HL-60 (cell line): ENCODE results near the gene NDUFA5.

Experiments used
- GABPA ChIP-seq: IDR thresholded peaks from 2 replicates; pipeline ENCODE4 v1.6.1; 2012; ENCODE audit warnings: low read depth
- POLR2AphosphoS5 ChIP-seq: IDR thresholded peaks from 2 replicates; pipeline ENCODE4 v1.6.1; 2012; ENCODE audit warnings: low read depth
- REST ChIP-seq: IDR thresholded peaks from 2 replicates; pipeline ENCODE4 v1.6.1; 2012; ENCODE audit warnings: low read depth; ENCODE audit not compliant: insufficient replicate concordance
- SPI1 ChIP-seq: IDR thresholded peaks from 2 replicates; pipeline ENCODE4 v1.6.1; 2012; ENCODE audit warnings: low read depth, mild to moderate bottlenecking, borderline replicate concordance
- TF ChIP-seq, protein P1 (sequence below): IDR thresholded peaks from one replicate; pipeline ENCODE4 v1.5.1; 2011; ENCODE audit warnings: low read length, control low read depth, inconsistent platforms; ENCODE audit not compliant: insufficient read depth

DNA sequence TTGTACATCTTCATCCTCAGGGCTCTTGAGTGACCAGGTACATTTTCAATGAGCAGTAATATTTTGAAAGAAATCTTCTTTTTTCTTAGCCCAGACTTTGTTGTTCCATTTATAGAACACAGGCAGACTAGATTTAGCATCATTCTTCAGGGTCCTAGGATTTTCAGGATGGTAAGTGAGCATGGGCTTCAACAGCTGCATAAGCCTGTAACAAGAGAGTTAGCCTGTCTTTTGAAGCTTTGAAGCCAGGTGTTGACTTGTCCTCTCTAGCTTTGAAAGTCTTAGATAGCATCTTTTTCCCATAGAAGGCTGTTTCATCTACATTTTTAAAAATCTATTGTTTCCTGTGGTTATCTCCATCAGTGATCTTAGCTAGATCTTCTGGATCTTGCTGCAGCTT lies 4.5 kb upstream of the NDUFA5 start:
- TF ChIP-seq REST (no peak), POLR2AphosphoS5 (no peak), SPI1 (no peak), GABPA (no peak)
- TF ChIP-seq, protein P1, sequence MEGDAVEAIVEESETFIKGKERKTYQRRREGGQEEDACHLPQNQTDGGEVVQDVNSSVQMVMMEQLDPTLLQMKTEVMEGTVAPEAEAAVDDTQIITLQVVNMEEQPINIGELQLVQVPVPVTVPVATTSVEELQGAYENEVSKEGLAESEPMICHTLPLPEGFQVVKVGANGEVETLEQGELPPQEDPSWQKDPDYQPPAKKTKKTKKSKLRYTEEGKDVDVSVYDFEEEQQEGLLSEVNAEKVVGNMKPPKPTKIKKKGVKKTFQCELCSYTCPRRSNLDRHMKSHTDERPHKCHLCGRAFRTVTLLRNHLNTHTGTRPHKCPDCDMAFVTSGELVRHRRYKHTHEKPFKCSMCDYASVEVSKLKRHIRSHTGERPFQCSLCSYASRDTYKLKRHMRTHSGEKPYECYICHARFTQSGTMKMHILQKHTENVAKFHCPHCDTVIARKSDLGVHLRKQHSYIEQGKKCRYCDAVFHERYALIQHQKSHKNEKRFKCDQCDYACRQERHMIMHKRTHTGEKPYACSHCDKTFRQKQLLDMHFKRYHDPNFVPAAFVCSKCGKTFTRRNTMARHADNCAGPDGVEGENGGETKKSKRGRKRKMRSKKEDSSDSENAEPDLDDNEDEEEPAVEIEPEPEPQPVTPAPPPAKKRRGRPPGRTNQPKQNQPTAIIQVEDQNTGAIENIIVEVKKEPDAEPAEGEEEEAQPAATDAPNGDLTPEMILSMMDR, result no peak
